Vagina (tissue), 2 donors: ENCODE measurements around the gene TBXAS1. TPM values are rescaled to one million over a fixed set of nuclear protein-coding genes. Genes with fewer than 3 reads are reported as not detected.

ENCODE experiments used
- DNase-seq, 2 donors: peaks; one replicate each; pipeline ENCODE4 v3.0.0-alpha.2; 2017; ENCODE audit errors: extremely low spot score in 2 of 2
- H3K27ac ChIP-seq: fragments of 200-600 bp; sonication (generic); one replicate; pipeline ENCODE4 v1.5.1; 2019
- H3K27me3 ChIP-seq: fragments of 200-600 bp; sonication (generic); one replicate; pipeline ENCODE4 v1.5.1; 2019
- H3K36me3 ChIP-seq, 2 donors: fragments of 200-600 bp; sonication (generic); one replicate each; pipeline ENCODE4 v1.5.1; 2017 to 2019
- H3K4me1 ChIP-seq: fragments of 200-600 bp; sonication (generic); one replicate; pipeline ENCODE4 v1.5.1; 2019
- H3K4me3 ChIP-seq, 2 donors: fragments of 200-600 bp; sonication (generic); 1 replicate in 1 of 2; 2 replicates in 1 of 2; pipeline ENCODE4 v1.5.1; 2016 to 2019
- H3K9me3 ChIP-seq: fragments of 200-600 bp; sonication (generic); one replicate; pipeline ENCODE4 v1.5.1; 2019
- CTCF ChIP-seq, 3 experiments: fragments of 450-650 bp in 2 of 3; fragments of 200-600 bp in 1 of 3; sonication (generic) in 1 of 3; IDR thresholded peaks; one replicate each; pipeline ENCODE4 v1.5.1; 2017 to 2019; ENCODE audit warnings: antibody characterized with exemption in 3 of 3, mild to moderate bottlenecking in 2 of 3, moderate library complexity in 2 of 3
- POLR2A ChIP-seq, 2 donors: fragments of 450-650 bp; IDR thresholded peaks; one replicate each; pipeline ENCODE4 v1.6.1; 2017; ENCODE audit warnings: antibody characterized with exemption in 2 of 2, mild to moderate bottlenecking in 2 of 2, moderate library complexity in 2 of 2
- POLR2AphosphoS5 ChIP-seq, 2 donors: sonication (generic); formaldehyde crosslinking; IDR thresholded peaks; one replicate each; pipeline ENCODE4 v1.9.0; 2017; ENCODE audit warnings: antibody characterized with exemption in 2 of 2, mild to moderate bottlenecking in 2 of 2, low read depth in 1 of 2; ENCODE audit not compliant: insufficient read depth in 1 of 2
- intact Hi-C: fragments of 100-400 bp; cut with DNase I; formaldehyde crosslinking; loops from one replicate; pipeline ENCODE4 v1.15.1; 2023
- total RNA-seq: library from RNA; depleted of rRNA; stranded (reverse); fragments of >200 nt; gene quantifications from one replicate; pipeline ENCODE4 v1.2.3, GENCODE V29; 2016

Gene TBXAS1
- total RNA-seq, 1 donor from 2014 or later, result 18.4 TPM

GRCh38 chr7:140055833-140056232 is 226.8 kb downstream of the TBXAS1 start:
- no peak for TF ChIP-seq CTCF (IDR thresholded peaks at IDR 0.05)
- no peak for TF ChIP-seq POLR2AphosphoS5 (IDR thresholded peaks at IDR 0.05; ENCODE audit: insufficient read depth in 1 of 2, low read depth in 1 of 2)
- TF ChIP-seq POLR2A (IDR thresholded peaks at IDR 0.05), result no peak
- Histone ChIP-seq H3K27ac (no peak overlapping the region), H3K4me3 (no peak overlapping the region), H3K36me3 (peaks cover 0 to 6% of the 10 kb centered on the region in 2 donors), H3K4me1 (peaks cover 17% of the 10 kb centered on the region), H3K27me3 (no peaks in the 10 kb centered on the region), H3K9me3 (no peaks in the 10 kb centered on the region)
- peak in 1 of 2 donors; percentile 44 for DNase-seq
- intact Hi-C loops, result no loop called here

GRCh38 chr7:140056431-140057142 is 227.5 kb downstream of the TBXAS1 start:
- no peak overlapping the region for H3K4me3 ChIP-seq
- intact Hi-C loops, result no loop called here
- DNase-seq, result peak in 1 of 2 donors; percentile 54
- no peaks in the 10 kb centered on the region for H3K9me3 ChIP-seq
- peaks cover 0 to 6% of the 10 kb centered on the region in 2 donors for H3K36me3 ChIP-seq
- H3K4me1 ChIP-seq, result peaks cover 25% of the 10 kb centered on the region
- H3K27me3 ChIP-seq, result no peaks in the 10 kb centered on the region
- TF ChIP-seq POLR2AphosphoS5 (IDR thresholded peaks at IDR 0.05; ENCODE audit: insufficient read depth in 1 of 2, low read depth in 1 of 2) (no peak), CTCF (IDR thresholded peaks at IDR 0.05) (no peak), POLR2A (IDR thresholded peaks at IDR 0.05) (no peak)
- no peak overlapping the region for H3K27ac ChIP-seq

GRCh38 chr7:140057143-140057535 is 228.1 kb downstream of the TBXAS1 start:
- no peaks in the 10 kb centered on the region for H3K27me3 ChIP-seq
- peaks cover 0 to 6% of the 10 kb centered on the region in 2 donors for H3K36me3 ChIP-seq
- intact Hi-C loops, result no loop called here
- peaks cover 30% of the 10 kb centered on the region for H3K4me1 ChIP-seq
- peak in 1 of 2 donors; percentile 34 for DNase-seq
- no peak for TF ChIP-seq CTCF (IDR thresholded peaks at IDR 0.05)
- no peak for TF ChIP-seq POLR2A (IDR thresholded peaks at IDR 0.05)
- TF ChIP-seq POLR2AphosphoS5 (IDR thresholded peaks at IDR 0.05; ENCODE audit: insufficient read depth in 1 of 2, low read depth in 1 of 2), result no peak
- H3K9me3 ChIP-seq, result no peaks in the 10 kb centered on the region
- no peak overlapping the region for H3K27ac ChIP-seq
- no peak overlapping the region for H3K4me3 ChIP-seq

GRCh38 chr7:140058517-140058916 is 229.5 kb downstream of the TBXAS1 start:
- Histone ChIP-seq H3K4me3 (no peak overlapping the region), H3K36me3 (peaks cover 0 to 6% of the 10 kb centered on the region in 2 donors), H3K9me3 (no peaks in the 10 kb centered on the region), H3K27ac (no peak overlapping the region), H3K27me3 (no peaks in the 10 kb centered on the region), H3K4me1 (peaks cover 31% of the 10 kb centered on the region)
- TF ChIP-seq CTCF (IDR thresholded peaks at IDR 0.05) (no peak), POLR2AphosphoS5 (IDR thresholded peaks at IDR 0.05; ENCODE audit: insufficient read depth in 1 of 2, low read depth in 1 of 2) (no peak), POLR2A (IDR thresholded peaks at IDR 0.05) (no peak)
- peak in 1 of 2 donors; percentile 29 for DNase-seq
- intact Hi-C loops, result no loop called here
